ENCODE data around the gene HHATL.

Gene HHATL

DNA sequence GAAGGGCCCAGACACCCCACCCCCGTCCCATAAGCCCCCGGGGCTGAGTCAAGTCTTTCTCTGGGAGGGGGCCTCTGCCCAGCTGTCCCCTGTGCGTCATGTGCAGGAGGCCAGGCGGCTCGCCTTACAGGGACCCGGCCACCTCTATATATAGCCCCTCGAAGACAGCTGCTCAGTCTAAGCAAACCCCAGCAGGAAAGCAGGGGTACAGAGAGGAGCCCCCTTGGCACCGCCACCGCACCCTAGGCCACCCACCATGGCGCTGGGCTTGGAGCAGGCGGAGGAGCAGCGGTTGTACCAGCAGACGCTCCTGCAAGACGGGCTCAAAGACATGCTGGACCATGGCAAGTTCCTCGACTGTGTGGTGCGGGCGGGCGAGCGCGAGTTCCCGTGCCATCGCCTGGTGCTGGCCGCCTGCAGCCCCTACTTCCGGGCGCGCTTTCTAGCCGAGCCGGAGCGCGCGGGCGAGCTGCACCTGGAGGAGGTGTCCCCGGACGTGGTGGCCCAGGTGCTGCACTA is 17.2 kb downstream of the HHATL start, which contains the start of gene KLHL40:
TSS of gene KLHL40 (plus strand) at position 175 of the 519 bp plus-strand sequence. CDS start at position 257, 82 bp downstream.
- DNase-seq (ENCODE audit: low spot score), result no peak
- TF ChIP-seq CTCF (IDR thresholded peaks at IDR 0.05; ENCODE audit: extremely low read depth, missing control alignments), result no peak

DNA sequence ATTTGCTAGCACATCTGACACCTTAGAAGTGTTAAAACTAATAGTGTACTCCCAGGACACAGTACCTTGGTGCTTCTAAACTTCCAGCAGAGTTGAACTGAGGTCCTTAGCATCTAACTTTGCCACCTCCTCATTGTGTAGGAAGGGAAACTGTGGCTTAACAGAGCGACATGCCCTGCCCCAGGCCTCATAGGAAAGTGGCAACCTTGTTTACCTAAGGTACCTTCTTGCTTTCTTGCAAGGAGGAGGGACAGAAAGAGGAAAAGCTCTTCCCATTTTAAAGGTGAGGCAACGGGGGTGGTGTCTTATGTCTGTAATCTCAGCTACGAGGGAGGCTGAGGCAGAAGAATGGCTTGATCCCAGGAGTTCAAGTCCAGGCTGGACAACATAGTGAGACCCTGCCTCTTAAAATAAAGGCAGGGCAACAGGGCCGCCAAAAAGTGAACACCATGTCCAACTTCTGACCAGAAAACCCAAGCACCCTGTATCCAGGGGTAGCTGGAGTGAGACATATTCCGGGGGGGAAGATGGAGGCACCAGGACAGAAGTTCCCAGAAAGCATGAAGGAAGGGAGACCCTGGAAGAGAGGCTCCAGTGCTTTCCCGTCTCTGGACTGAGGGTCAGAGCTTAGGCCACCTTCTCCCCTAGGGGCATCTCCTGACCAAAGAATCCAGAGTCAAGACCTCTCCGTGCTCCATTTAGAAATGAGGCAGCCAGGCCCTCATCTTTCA is 17.8 kb downstream of the HHATL start:
- no peak for DNase-seq (ENCODE audit: low spot score)
- TF ChIP-seq CTCF (IDR thresholded peaks at IDR 0.05; ENCODE audit: extremely low read depth, missing control alignments), result no peak

- DNase-seq (ENCODE audit: low spot score), result no peak
- no peak for TF ChIP-seq CTCF (IDR thresholded peaks at IDR 0.05; ENCODE audit: extremely low read depth, missing control alignments)
These were observed 18.6 kb downstream of the HHATL start for GRCh38 chr3:42683875-42684598.

GRCh38 chr3:42682301-42683070 is 20.1 kb downstream of the HHATL start:
- TF ChIP-seq CTCF (IDR thresholded peaks at IDR 0.05; ENCODE audit: extremely low read depth, missing control alignments), result no peak
- no peak for DNase-seq (ENCODE audit: low spot score)

- TF ChIP-seq CTCF (IDR thresholded peaks at IDR 0.05; ENCODE audit: extremely low read depth, missing control alignments), result no peak
- no peak for DNase-seq (ENCODE audit: low spot score)
These were observed 21.1 kb downstream of the HHATL start for GRCh38 chr3:42681361-42682038.

DNA sequence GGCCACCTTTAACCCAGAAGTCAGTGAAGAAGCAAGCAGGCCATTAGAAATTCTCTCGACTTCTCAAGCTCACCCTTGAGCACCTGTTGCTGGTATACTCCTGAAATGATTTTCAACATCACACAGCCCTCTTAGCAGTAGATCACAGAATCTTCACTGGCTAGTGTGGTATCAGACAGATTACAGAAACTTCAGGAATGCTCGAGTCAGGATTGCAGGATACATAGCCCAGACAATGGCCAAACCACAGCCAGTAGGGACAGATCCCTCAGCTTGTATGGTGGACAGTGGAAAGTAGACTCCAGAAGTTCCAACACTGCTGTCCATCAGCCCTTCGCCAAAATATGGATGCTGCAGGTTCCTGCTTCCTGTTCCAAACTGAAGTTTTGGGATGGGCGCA is 21.8 kb downstream of the HHATL start:
- TF ChIP-seq CTCF (IDR thresholded peaks at IDR 0.05; ENCODE audit: extremely low read depth, missing control alignments), result no peak
- no peak for DNase-seq (ENCODE audit: low spot score)

Data from GM20000 (cell line).